ENCODE measurements around the gene SLC6A2.
"Not testable (repeated sequence)": the region's sequence is repeated elsewhere in the genome, so short reads cannot be mapped to it uniquely, and the experiment has no call there.

SLC6A2 gene

DNA sequence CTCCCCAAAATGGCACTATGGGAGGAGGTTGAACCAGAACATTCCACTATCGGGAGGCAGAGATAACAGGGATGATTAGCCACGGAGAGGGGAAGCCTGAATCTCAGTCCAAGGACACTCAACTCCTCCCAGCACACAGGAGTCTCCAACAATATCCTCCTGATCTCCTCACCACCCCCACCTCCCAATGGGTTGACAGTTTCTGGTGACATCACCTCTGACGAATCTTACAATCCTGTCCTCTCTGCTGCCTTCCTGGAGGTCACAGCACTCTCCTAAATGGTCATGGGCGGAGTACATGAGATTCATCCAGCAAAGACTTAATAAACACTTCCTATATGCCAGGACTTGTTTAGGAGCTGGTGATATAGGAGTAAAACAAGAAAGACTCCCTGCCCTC, 80.9 kb downstream of the SLC6A2 start:
- 63% methylated on average over 1 of the region's 4 CpGs; no CpG with 5 or more reads in 1 of the 2 experiments for WGBS, 2 experiments (ENCODE audit: insufficient coverage in 2 of 2)

DNA sequence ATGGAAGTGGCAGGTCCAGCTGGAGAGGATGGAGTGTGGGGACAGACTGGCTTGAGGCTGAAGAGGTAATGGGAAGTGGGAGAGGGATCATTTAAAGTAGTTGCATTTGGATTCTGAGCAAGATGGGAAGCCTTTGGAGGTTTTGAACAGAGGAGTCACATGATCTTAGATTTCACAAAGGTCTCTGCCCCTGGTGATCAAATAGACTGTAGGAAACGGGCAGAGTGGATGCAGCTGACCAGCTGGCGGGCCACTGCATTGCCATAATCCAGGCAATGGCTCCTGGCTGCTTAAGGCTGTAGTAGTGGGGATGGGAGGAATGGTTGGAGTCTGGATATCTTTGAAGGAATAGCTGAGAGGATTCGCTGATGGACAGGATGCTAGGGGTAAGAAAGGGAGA, 81.5 kb downstream of the SLC6A2 start:
- peaks cover 7% of the 10 kb centered on the region for H3K4me1 ChIP-seq (ENCODE audit: control insufficient read depth, insufficient read depth, low read length, poor library complexity, severe bottlenecking)
- WGBS, 2 experiments (ENCODE audit: insufficient coverage in 2 of 2) = 89 to 97% methylated on average over 1 to 3 of the region's 3 CpGs
- peaks cover 3% of the 10 kb centered on the region for H3K9me3 ChIP-seq (ENCODE audit: control insufficient read depth, low read length)
- H3K36me3 ChIP-seq (ENCODE audit: control insufficient read depth, insufficient read depth, low read length) = no peaks in the 10 kb centered on the region
- H3K27ac ChIP-seq (ENCODE audit: low read depth, low read length, severe bottlenecking) = no peak overlapping the region
- H3K4me3 ChIP-seq (ENCODE audit: extremely low read depth, insufficient read depth, low read length, poor library complexity, severe bottlenecking) = no peak overlapping the region

More for the DNA sequence above, 80.9 kb downstream of the SLC6A2 start:
- no peak overlapping the region for H3K27ac ChIP-seq (ENCODE audit: low read depth, low read length, severe bottlenecking)
- no peaks in the 10 kb centered on the region for H3K36me3 ChIP-seq (ENCODE audit: control insufficient read depth, insufficient read depth, low read length)
- H3K9me3 ChIP-seq (ENCODE audit: control insufficient read depth, low read length) = peaks cover 3% of the 10 kb centered on the region
- H3K4me1 ChIP-seq (ENCODE audit: control insufficient read depth, insufficient read depth, low read length, poor library complexity, severe bottlenecking) = peaks cover 7% of the 10 kb centered on the region
- H3K4me3 ChIP-seq (ENCODE audit: extremely low read depth, insufficient read depth, low read length, poor library complexity, severe bottlenecking) = no peak overlapping the region

DNA sequence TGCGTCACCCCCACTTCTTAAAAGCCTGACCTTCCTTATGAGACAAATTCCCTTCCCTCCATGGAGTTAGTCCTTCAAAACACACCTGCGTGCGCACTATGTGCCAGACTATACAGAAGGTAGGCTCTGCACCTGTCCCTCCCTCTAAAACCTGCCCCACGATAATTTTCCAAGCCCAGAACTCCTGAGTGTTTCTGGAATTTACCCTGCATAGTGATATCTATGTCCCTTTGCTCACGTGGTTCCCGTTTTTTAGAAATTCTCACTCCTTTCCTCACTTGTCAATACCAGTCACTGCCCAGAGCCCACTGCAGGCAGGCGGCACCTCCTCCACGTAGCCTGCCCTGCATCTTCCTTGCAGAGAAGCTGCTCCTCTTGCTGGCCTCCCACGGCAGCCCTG, 82.2 kb downstream of the SLC6A2 start:
- WGBS, 2 experiments (ENCODE audit: insufficient coverage in 2 of 2) = 93% methylated on average over 8 to 9 of the region's 9 CpGs
- H3K36me3 ChIP-seq (ENCODE audit: control insufficient read depth, insufficient read depth, low read length) = no peaks in the 10 kb centered on the region

DNA sequence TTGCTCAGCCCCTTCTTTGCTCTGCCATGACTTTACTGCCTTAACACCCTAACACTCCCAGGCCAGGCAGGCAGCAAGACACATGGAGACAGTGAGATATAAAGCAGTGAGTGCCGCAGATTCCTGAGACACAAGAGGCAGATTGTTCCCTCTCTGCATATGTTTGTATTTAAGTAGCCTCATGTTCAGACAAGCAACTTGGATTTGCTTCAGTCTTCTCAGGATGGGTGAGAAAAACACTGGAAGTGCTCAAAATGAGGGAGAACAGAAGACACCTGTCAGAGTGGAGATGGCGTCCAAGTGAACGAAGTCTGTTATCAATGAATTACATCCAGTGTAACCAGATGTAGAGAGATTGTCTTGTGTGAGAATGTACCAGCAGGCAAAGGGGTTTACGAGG, 90.3 kb downstream of the SLC6A2 start:
- Histone ChIP-seq H3K9me3 (ENCODE audit: control insufficient read depth, low read length) (no peaks in the 10 kb centered on the region), H3K4me3 (ENCODE audit: extremely low read depth, insufficient read depth, low read length, poor library complexity, severe bottlenecking) (no peak overlapping the region), H3K36me3 (ENCODE audit: control insufficient read depth, insufficient read depth, low read length) (no peaks in the 10 kb centered on the region), H3K27ac (ENCODE audit: low read depth, low read length, severe bottlenecking) (no peak overlapping the region), H3K4me1 (ENCODE audit: control insufficient read depth, insufficient read depth, low read length, poor library complexity, severe bottlenecking) (no peaks in the 10 kb centered on the region)
- 91 to 93% methylated on average over 3 to 4 of the region's 4 CpGs for WGBS, 2 experiments (ENCODE audit: insufficient coverage in 2 of 2)

More for the DNA sequence above, 82.2 kb downstream of the SLC6A2 start:
- no peak overlapping the region for H3K4me3 ChIP-seq (ENCODE audit: extremely low read depth, insufficient read depth, low read length, poor library complexity, severe bottlenecking)
- no peak overlapping the region for H3K27ac ChIP-seq (ENCODE audit: low read depth, low read length, severe bottlenecking)
- H3K4me1 ChIP-seq (ENCODE audit: control insufficient read depth, insufficient read depth, low read length, poor library complexity, severe bottlenecking) = peaks cover 7% of the 10 kb centered on the region
- H3K9me3 ChIP-seq (ENCODE audit: control insufficient read depth, low read length) = peaks cover 3% of the 10 kb centered on the region

DNA sequence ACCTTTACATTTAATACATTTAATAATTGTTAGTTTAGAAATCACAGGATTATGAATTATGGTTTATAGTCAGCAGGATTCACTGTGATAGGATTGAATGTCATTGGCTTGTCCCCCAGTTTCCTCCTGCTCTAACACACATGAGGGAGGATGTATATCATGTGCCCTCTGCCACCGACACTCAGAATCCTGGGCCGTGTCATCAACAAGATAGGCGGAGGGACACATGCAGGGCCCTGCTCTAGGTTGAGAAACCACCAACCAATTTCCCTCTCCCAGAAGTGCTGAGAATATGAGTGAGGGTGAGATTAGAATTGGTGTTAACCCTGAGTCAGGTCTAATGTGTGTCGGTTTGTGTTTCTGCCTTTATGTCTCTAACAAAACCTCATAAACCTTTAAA, 92.0 kb downstream of the SLC6A2 start:
- H3K27ac ChIP-seq (ENCODE audit: low read depth, low read length, severe bottlenecking) = no peak overlapping the region
- H3K36me3 ChIP-seq (ENCODE audit: control insufficient read depth, insufficient read depth, low read length) = no peaks in the 10 kb centered on the region
- no peaks in the 10 kb centered on the region for H3K4me1 ChIP-seq (ENCODE audit: control insufficient read depth, insufficient read depth, low read length, poor library complexity, severe bottlenecking)
- 92% methylated on average over 2 of the region's 4 CpGs; no CpG with 5 or more reads in 1 of the 2 experiments for WGBS, 2 experiments (ENCODE audit: insufficient coverage in 2 of 2)
- H3K4me3 ChIP-seq (ENCODE audit: extremely low read depth, insufficient read depth, low read length, poor library complexity, severe bottlenecking) = no peak overlapping the region
- H3K9me3 ChIP-seq (ENCODE audit: control insufficient read depth, low read length) = peaks cover 10% of the 10 kb centered on the region

DNA sequence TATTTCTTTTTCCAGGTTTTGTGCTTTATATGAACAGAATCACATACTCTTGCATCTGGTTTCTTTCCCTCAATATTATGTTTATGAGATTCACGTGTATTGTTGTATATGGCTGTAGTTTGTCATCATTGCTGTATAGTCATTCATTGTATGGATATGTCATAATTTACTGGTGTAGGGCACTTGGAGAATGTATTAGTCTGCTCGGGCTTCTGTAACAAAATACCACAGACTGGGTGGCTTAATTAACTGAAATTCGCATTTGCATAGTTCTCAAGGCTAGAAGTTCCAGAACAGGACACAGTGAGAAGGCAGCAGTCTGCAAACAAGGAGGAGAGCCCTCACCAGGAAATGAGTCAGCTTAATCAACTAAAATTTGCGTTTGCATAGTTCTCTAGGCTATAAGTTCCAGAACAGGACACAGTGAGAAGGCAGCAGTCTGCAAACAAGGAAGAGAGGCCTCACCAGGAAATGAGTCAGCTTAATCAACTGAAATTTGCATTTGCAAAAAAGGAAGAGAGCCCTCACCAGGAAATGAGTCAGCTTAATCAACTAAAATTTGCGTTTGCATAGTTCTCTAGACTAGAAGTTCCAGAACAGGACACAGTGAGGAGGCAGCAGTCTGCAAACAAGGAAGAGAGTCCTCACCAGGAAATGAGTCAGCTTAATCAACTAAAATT, 96.8 kb downstream of the SLC6A2 start:
- H3K4me1 ChIP-seq (ENCODE audit: control insufficient read depth, insufficient read depth, low read length, poor library complexity, severe bottlenecking); H3K4me3 ChIP-seq (ENCODE audit: extremely low read depth, insufficient read depth, low read length, poor library complexity, severe bottlenecking); H3K36me3 ChIP-seq (ENCODE audit: control insufficient read depth, insufficient read depth, low read length): not testable (repeated sequence)
- Histone ChIP-seq H3K9me3 (ENCODE audit: control insufficient read depth, low read length) (peaks cover 26% of the 10 kb centered on the region), H3K27ac (ENCODE audit: low read depth, low read length, severe bottlenecking) (peak overlapping the region; percentile 79)
- 85 to 92% methylated on average over 3 of the region's 5 CpGs for WGBS, 2 experiments (ENCODE audit: insufficient coverage in 2 of 2)

DNA sequence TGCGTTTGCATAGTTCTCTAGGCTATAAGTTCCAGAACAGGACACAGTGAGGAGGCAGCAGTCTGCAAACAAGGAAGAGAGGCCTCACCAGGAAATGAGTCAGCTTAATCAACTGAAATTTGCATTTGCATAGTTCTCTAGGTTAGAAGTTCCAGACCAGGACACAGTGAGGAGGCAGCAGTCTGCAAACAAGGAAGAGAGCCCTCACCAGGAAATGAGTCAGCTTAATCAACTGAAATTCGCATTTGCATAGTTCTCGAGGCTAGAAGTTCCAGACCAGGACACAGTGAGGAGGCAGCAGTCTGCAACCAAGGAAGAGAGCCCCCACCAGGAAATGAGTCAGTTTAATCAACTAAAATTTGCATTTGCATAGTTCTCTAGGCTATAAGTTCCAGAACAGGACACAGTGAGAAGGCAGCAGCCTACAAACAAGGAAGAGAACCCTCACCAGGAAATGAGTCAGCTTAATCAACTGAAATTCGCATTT, 97.4 kb downstream of the SLC6A2 start:
- Histone ChIP-seq H3K9me3 (ENCODE audit: control insufficient read depth, low read length) (peaks cover 26% of the 10 kb centered on the region), H3K27ac (ENCODE audit: low read depth, low read length, severe bottlenecking) (peak overlapping the region; percentile 79)
- H3K36me3 ChIP-seq (ENCODE audit: control insufficient read depth, insufficient read depth, low read length); H3K4me3 ChIP-seq (ENCODE audit: extremely low read depth, insufficient read depth, low read length, poor library complexity, severe bottlenecking); H3K4me1 ChIP-seq (ENCODE audit: control insufficient read depth, insufficient read depth, low read length, poor library complexity, severe bottlenecking): not testable (repeated sequence)
- WGBS, 2 experiments (ENCODE audit: insufficient coverage in 2 of 2) = 71 to 88% methylated on average over 3 to 4 of the region's 4 CpGs
